H1 (cell line): Measurements from ENCODE around the gene ATF3. TPM values are rescaled to one million over a fixed set of nuclear protein-coding genes. Genes with fewer than 3 reads are reported as not detected.
A peak's percentile ranks its signal among the peaks of the same experiment; 100 is the strongest.

ENCODE experiments used
- CTCF ChIA-PET: fragments of 300-600 bp; sonication (Branson Sonifier 250); formaldehyde crosslinking; loops from one replicate; lab custom pipeline; 2021; ENCODE audit not compliant: partially characterized antibody; lab: Charles Lee
- POLR2A ChIA-PET: fragments of 300-600 bp; sonication (Branson Sonifier 250); formaldehyde crosslinking; loops from one replicate; lab custom pipeline; 2021; ENCODE audit warnings: inconsistent platforms; ENCODE audit not compliant: partially characterized antibody; lab: Charles Lee
- DNase-seq, 2 experiments: peaks; one replicate each; pipeline versions ENCODE4 v3.0.0 to v3.0.0-alpha.2; 2010 to 2022; ENCODE audit warnings: low spot score in 2 of 2, low read depth in 1 of 2, mixed read lengths in 1 of 2
- FAIRE-seq: peaks from 2 replicates; lab custom pipeline; 2011; peaks lifted over from hg19 to GRCh38; lab: Jason Lieb, UNC
- H2AFZ ChIP-seq: 2 replicates; pipeline ENCODE4 v1.8.1; 2012; ENCODE audit warnings: low read length, inconsistent platforms
- H2AK5ac ChIP-seq: 2 replicates; pipeline ENCODE4 v1.6.1; 2013; ENCODE audit warnings: low read depth, low read length
- H2BK120ac ChIP-seq: replicated peaks from 2 replicates; pipeline ENCODE3; 2013; ENCODE audit warnings: low read depth, low read length, inconsistent platforms
- H2BK12ac ChIP-seq: 2 replicates; pipeline ENCODE4 v1.6.1; 2013; ENCODE audit warnings: low read depth, low read length
- H2BK15ac ChIP-seq: 2 replicates; pipeline ENCODE4 v1.6.1; 2013; ENCODE audit warnings: low read length
- H2BK20ac ChIP-seq: 2 replicates; pipeline ENCODE4 v1.6.1; 2013; ENCODE audit warnings: low read length
- H2BK5ac ChIP-seq: 2 replicates; pipeline ENCODE4 v1.6.1; 2013; ENCODE audit warnings: low read depth, low read length
- H3K14ac ChIP-seq: 2 replicates; pipeline ENCODE4 v1.6.1; 2013; ENCODE audit warnings: inconsistent platforms; ENCODE audit not compliant: insufficient read length
- H3K18ac ChIP-seq: 2 replicates; pipeline ENCODE4 v1.6.1; 2013; ENCODE audit warnings: low read length; ENCODE audit errors: extremely low read depth
- H3K23ac ChIP-seq: 2 replicates; pipeline ENCODE4 v1.6.1; 2013; ENCODE audit warnings: inconsistent platforms; ENCODE audit not compliant: insufficient read length
- H3K23me2 ChIP-seq: 2 replicates; pipeline ENCODE4 v1.6.1; 2013; ENCODE audit warnings: low read depth, low read length
- H3K27ac ChIP-seq: 2 replicates; pipeline ENCODE4 v1.6.1; 2011; ENCODE audit warnings: low read depth, low read length, inconsistent platforms
- H3K27me3 ChIP-seq, 4 experiments: replicated peaks in 1 of 4; 1 replicate in 1 of 4; 2 replicates in 3 of 4; pipeline versions ENCODE4 v1.6.1 to v1.8.1; 2011 to 2013; ENCODE audit warnings: low read length in 3 of 4, mild to moderate bottlenecking in 3 of 4, inconsistent platforms in 2 of 4, mixed read lengths in 2 of 4, moderate library complexity in 1 of 4; ENCODE audit not compliant: control insufficient read depth in 3 of 4, insufficient read depth in 3 of 4; ENCODE audit errors: extremely low read depth in 1 of 4
- H3K36me3 ChIP-seq, 4 experiments: 2 replicates each; pipeline versions ENCODE4 v1.6.1 to v1.8.1; 2011 to 2013; ENCODE audit warnings: mild to moderate bottlenecking in 4 of 4, low read length in 3 of 4, moderate library complexity in 2 of 4, control low read depth in 1 of 4, inconsistent platforms in 1 of 4; ENCODE audit not compliant: insufficient read depth in 4 of 4, control insufficient read depth in 2 of 4
- H3K4ac ChIP-seq: replicated peaks from 2 replicates; pipeline ENCODE3; 2013; ENCODE audit warnings: low read length, low read depth, mixed read lengths, inconsistent platforms; ENCODE audit not compliant: insufficient read length
- H3K4me1 ChIP-seq, 4 experiments: replicated peaks in 1 of 4; 1 replicate in 1 of 4; 2 replicates in 3 of 4; pipeline versions ENCODE4 v1.6.1 to v1.8.1; 2011 to 2013; ENCODE audit warnings: low read length in 3 of 4, inconsistent platforms in 2 of 4, mixed read lengths in 1 of 4; ENCODE audit not compliant: insufficient read depth in 4 of 4, control insufficient read depth in 3 of 4
- H3K4me2 ChIP-seq, 2 experiments: 2 replicates each; pipeline versions ENCODE4 v1.6.1 to v1.8.1; 2011 to 2013; ENCODE audit warnings: low read depth in 2 of 2, low read length in 2 of 2, control low read depth in 1 of 2, inconsistent platforms in 1 of 2, mild to moderate bottlenecking in 1 of 2; ENCODE audit not compliant: insufficient read depth in 1 of 2
- H3K4me3 ChIP-seq, 4 experiments: fragments of 200-600, 300-600 bp in 1 of 4; sonication (generic), shearing (Covaris generic), sonication (Bioruptor Twin) in 1 of 4; 2 replicates each; pipeline versions ENCODE4 v1.5.1 to v1.8.1; 2011 to 2016; ENCODE audit warnings: low read length in 4 of 4, low read depth in 3 of 4, control low read depth in 2 of 4, inconsistent platforms in 2 of 4, mild to moderate bottlenecking in 2 of 4, mixed read lengths in 1 of 4, moderate library complexity in 1 of 4; ENCODE audit not compliant: insufficient read depth in 2 of 4; ENCODE audit errors: extremely low read depth in 1 of 4
- H3K56ac ChIP-seq: replicated peaks from 2 replicates; pipeline ENCODE3; 2013; ENCODE audit warnings: low read depth, mild to moderate bottlenecking, mixed read lengths, low read length, inconsistent platforms; ENCODE audit not compliant: insufficient read length
- H3K79me1 ChIP-seq: 2 replicates; pipeline ENCODE4 v1.6.1; 2013; ENCODE audit warnings: low read depth, low read length, control low read depth
- H3K79me2 ChIP-seq, 2 experiments: 2 replicates each; pipeline versions ENCODE4 v1.6.1 to v1.8.1; 2012 to 2013; ENCODE audit warnings: low read length in 2 of 2, mild to moderate bottlenecking in 2 of 2, inconsistent platforms in 1 of 2; ENCODE audit not compliant: insufficient read depth in 2 of 2, control insufficient read depth in 1 of 2
- H3K9ac ChIP-seq, 4 experiments: replicated peaks in 1 of 4; 1 replicate in 1 of 4; 2 replicates in 3 of 4; pipeline versions ENCODE4 v1.6.1 to v1.8.1; 2011 to 2013; ENCODE audit warnings: low read depth in 3 of 4, low read length in 3 of 4, control low read depth in 2 of 4, mild to moderate bottlenecking in 2 of 4, moderate library complexity in 2 of 4, inconsistent platforms in 1 of 4; ENCODE audit errors: extremely low read depth in 1 of 4
- H3K9me3 ChIP-seq, 2 experiments: 2 replicates each; pipeline versions ENCODE4 v1.6.1 to v1.8.1; 2012 to 2013; ENCODE audit warnings: mild to moderate bottlenecking in 2 of 2, moderate library complexity in 2 of 2, control low read depth in 1 of 2, inconsistent platforms in 1 of 2, low read depth in 1 of 2, low read length in 1 of 2, mixed read lengths in 1 of 2; ENCODE audit not compliant: insufficient read depth in 2 of 2
- H4K20me1 ChIP-seq, 2 experiments: replicated peaks in 1 of 2; 2 replicates each; pipeline versions ENCODE3 to v1.8.1; 2011 to 2013; ENCODE audit warnings: inconsistent platforms in 2 of 2, low read length in 2 of 2, mild to moderate bottlenecking in 1 of 2; ENCODE audit not compliant: insufficient read depth in 2 of 2, control insufficient read depth in 1 of 2
- H4K5ac ChIP-seq: 2 replicates; pipeline ENCODE4 v1.6.1; 2013; ENCODE audit warnings: low read length, low read depth, mixed read lengths, inconsistent platforms; ENCODE audit not compliant: insufficient read length
- H4K8ac ChIP-seq: 2 replicates; pipeline ENCODE4 v1.8.0; 2013; ENCODE audit warnings: mild to moderate bottlenecking, moderate library complexity, low read length, inconsistent platforms; ENCODE audit not compliant: insufficient read depth; ENCODE audit errors: extremely low read depth
- H4K91ac ChIP-seq: replicated peaks from 2 replicates; pipeline ENCODE3; 2013; ENCODE audit warnings: low read length, mixed read lengths, inconsistent platforms; ENCODE audit not compliant: insufficient read length
- HDAC6 ChIP-seq: IDR thresholded peaks from one replicate; pipeline ENCODE4 v1.7.1; 2012; ENCODE audit warnings: low read depth, mild to moderate bottlenecking, inconsistent platforms, low read length, moderate library complexity
- WGBS, 2 experiments: shearing (Covaris generic) in 1 of 2; methylation state at CpG; one replicate each; pipeline versions ENCODE4 v1.1.6 to v1.1.7; 2013 to 2015; ENCODE audit warnings: low lambda C conversion rate in 2 of 2, mixed read lengths in 2 of 2, inconsistent platforms in 1 of 2, low coverage in 1 of 2, missing lambda C conversion rate in 1 of 2; ENCODE audit not compliant: insufficient replicate concordance in 2 of 2, insufficient coverage in 1 of 2, insufficient read length in 1 of 2; ENCODE audit errors: extremely low coverage in 1 of 2, missing lambda C conversion rate in 1 of 2; 5-methylcytosine and 5-hydroxymethylcytosine counted together
- polyA plus RNA-seq, 7 experiments: library from polyadenylated mRNA; depleted of rRNA in 3 of 7; stranded (reverse) in 5 of 7; unstranded in 2 of 7; fragments of >200 nt in 5 of 7; fragments of 200-250 nt in 2 of 7; gene quantifications; 1 replicate in 5 of 7; 2 replicates in 1 of 7; 4 replicates in 1 of 7; pipeline versions ENCODE4 v1.2.1 to v1.2.3, GENCODE V29; 2011 to 2013; ENCODE audit warnings: missing spikeins in 2 of 7, mixed read lengths in 2 of 7
- total RNA-seq: library from RNA; stranded (reverse); fragmentation: NEBNext Ultra II Directional; extraction: Animal tissue kit (Norgen Biotek cat#: 25700); gene quantifications from 2 replicates; pipeline ENCODE4 v1.2.1, GENCODE V29; 2021

ATF3 gene
- total and polyA plus RNA-seq, 2 of the 8 experiments (the other 6 are each of a cell fraction or from before 2014, with no cell fraction given): 12.2 to 27.7 TPM

- FAIRE-seq: no peak
- Histone ChIP-seq H3K9ac (no peak overlapping the region), H3K4me2 (no peak overlapping the region), H2BK5ac (no peak overlapping the region), H2AK5ac (no peak overlapping the region), H3K4me3 (no peak overlapping the region), H2BK12ac (0 out of 2 replicates have a peak overlapping the region, but pooled peaks have one; percentile 2)
- no peak for TF ChIP-seq HDAC6
- TF ChIP-seq, all 59 proteins: peak for 0
- H3K14ac ChIP-seq: no peak overlapping the region
- no peak overlapping the region for H3K4ac ChIP-seq
- H3K27ac ChIP-seq: no peak overlapping the region
- no peak overlapping the region for H4K91ac ChIP-seq
- no peak overlapping the region for H3K23ac ChIP-seq
- no peak overlapping the region for H2BK20ac ChIP-seq
- peaks cover 0 to 13% (median 3%) of the 10 kb centered on the region in 4 experiments; a peak in 6 of 7 replicates for H3K4me1 ChIP-seq
- no peaks in the 10 kb centered on the region for H3K9me3 ChIP-seq
- H2AFZ ChIP-seq: no peak overlapping the region
- CTCF ChIA-PET: interaction anchor here (0.7 to 2.3 kb wide), 13 partner anchors 9 to 139 kb away, joined by 3 to 17 read pairs (median 4); partner anchors contain the start of gene ATF3
- H3K36me3 ChIP-seq: no peaks in the 10 kb centered on the region
- no peaks in the 10 kb centered on the region; a peak in 1 of 7 replicates for H3K27me3 ChIP-seq
- H3K79me1 ChIP-seq: no peaks in the 10 kb centered on the region
- H4K8ac ChIP-seq: no peak overlapping the region
- WGBS, 2 experiments: 90% methylated on average over 8 of the region's 8 CpGs; no CpG with 5 or more reads in 1 of the 2 experiments
- DNase-seq: no peak
- no peak overlapping the region for H2BK15ac ChIP-seq
- no peaks in the 10 kb centered on the region for H4K20me1 ChIP-seq
- no peak overlapping the region for H2BK120ac ChIP-seq
- H3K18ac ChIP-seq: no peak overlapping the region
- no peaks in the 10 kb centered on the region for H3K23me2 ChIP-seq
- no peak overlapping the region for H4K5ac ChIP-seq
- no peak overlapping the region for H3K56ac ChIP-seq
- POLR2A ChIA-PET: interaction anchor here (2.4 to 7.7 kb wide), 2 partner anchors 10 to 13 kb away, joined by 12 to 88 read pairs; partner anchors contain the start of gene ATF3
- no peaks in the 10 kb centered on the region for H3K79me2 ChIP-seq
Observed at GRCh38 chr1:212595229-212595628, 13.3 kb upstream of the ATF3 start.
